SKM-1 treated with dmso at 0.1 percent for 144 hours (cell line): ENCODE data around the gene FCRL3.

ENCODE experiments used
- DNase-seq: peaks from one replicate; lab custom pipeline; 2025; ENCODE audit not compliant: unreplicated experiment; lab: John Stamatoyannopoulos, UW

The FCRL3 gene

GRCh38 chr1:157691285-157691920, 9.2 kb downstream of the FCRL3 start:
- peak; percentile 70 for DNase-seq

- peak; percentile 22 for DNase-seq
These were observed 17.7 kb downstream of the FCRL3 start for GRCh38 chr1:157682710-157683437.

- no peak for DNase-seq
These were observed 21.8 kb downstream of the FCRL3 start for GRCh38 chr1:157678721-157679120.

GRCh38 chr1:157673008-157673407, 27.6 kb downstream of the FCRL3 start:
- no peak for DNase-seq

GRCh38 chr1:157671895-157672294, 28.7 kb downstream of the FCRL3 start:
- DNase-seq, result no peak

- peak; percentile 48 for DNase-seq
These were observed 40.9 kb downstream of the FCRL3 start for GRCh38 chr1:157659576-157660247.

GRCh38 chr1:157658571-157658970, 42.0 kb downstream of the FCRL3 start:
- DNase-seq, result no peak

- no peak for DNase-seq
These were observed 47.1 kb downstream of the FCRL3 start for GRCh38 chr1:157653494-157653873.

- peak; percentile 98 for DNase-seq
These were observed 47.6 kb downstream of the FCRL3 start for GRCh38 chr1:157652859-157653493.

GRCh38 chr1:157648317-157648716, 52.3 kb downstream of the FCRL3 start:
- DNase-seq, result no peak

- peak; percentile 74 for DNase-seq
These were observed 54.4 kb downstream of the FCRL3 start for GRCh38 chr1:157646144-157646543.

GRCh38 chr1:157641177-157641576, 59.4 kb downstream of the FCRL3 start:
- no peak for DNase-seq

- DNase-seq, result no peak
These were observed 60.8 kb downstream of the FCRL3 start for GRCh38 chr1:157639800-157640199.

- DNase-seq, result no peak
These were observed 71.8 kb downstream of the FCRL3 start for GRCh38 chr1:157628773-157629172.
